Stimulated activated CD4-positive, alpha-beta T cell treated with anti-CD3 and anti-CD28 coated beads, Interleukin-4, amount 100 ng/mL, for 24 hours (primary cell): ENCODE measurements around the gene ACTG1.

Source experiments
- DNase-seq: peaks from one replicate; pipeline ENCODE4 v3.0.0-alpha.2; 2020

The ACTG1 gene

DNA sequence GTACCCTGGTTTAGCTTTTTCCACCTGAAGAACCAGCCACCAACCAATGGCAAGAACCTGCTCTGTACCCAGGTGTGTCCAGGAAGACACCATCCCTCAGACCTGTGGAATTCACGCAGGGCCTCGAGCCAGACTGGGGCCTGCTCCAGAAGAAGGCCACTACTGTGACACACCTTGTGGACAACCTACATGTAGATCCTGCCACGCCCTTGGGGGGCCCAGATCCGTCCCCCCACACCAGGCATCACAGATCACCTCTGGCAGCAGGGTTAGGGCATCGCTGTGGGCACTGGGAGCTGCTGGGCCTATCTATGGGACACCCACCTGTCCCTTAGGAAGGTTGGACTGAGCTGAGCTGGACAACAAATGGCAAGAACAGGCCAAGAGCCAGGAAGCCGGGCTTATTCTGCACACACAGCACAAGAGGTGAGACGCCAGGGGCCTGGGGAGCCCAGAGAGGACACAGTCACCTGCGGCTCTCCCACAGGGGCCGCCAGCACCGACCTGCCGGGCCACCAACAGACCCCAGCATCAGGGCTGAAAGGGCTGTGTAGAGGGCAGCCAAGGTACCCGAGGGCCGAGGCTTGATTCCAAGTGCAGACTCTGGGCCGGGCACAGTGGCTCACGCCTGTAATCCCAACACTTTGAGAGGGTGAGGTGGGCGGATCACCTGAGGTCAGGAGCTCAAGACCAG, 31.8 kb upstream of the ACTG1 start:
- DNase-seq, result no peak

DNA sequence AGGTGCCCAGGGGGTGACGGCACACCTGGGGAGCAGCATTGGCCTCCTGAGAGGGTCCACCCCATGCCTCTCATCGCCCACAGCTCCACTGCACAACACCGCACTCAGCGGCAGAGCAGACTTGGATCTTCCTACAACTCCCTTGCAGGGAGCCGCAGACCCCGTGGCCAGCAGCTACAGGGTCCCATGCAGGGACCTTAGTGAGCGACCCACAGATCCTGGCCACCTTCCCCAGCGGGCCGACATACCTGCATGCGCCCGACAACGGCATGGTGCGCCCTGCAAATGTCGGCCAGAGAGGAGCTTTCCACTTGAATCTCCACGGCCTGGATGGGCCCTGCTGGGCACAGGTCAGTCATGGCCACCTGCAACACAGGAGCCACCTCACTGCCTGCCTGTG, 31.2 kb upstream of the ACTG1 start:
- no peak for DNase-seq

DNA sequence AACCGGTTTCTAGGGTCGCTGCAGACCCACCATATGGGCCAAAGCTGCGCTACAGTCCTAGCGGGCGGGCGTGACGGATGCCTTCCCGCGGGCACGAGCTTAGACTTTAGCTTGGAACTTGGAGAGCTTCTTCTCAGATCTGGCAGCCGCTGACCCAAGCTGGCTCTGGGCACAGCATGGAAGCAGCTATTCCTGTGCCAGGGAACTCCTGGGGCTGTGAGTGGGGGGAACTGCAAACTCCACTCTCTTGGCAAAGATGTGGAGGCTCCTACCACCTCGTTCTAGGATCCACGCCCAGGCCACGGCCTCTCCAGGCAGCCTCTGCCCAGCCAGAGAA, 30.7 kb upstream of the ACTG1 start:
- DNase-seq, result no peak

DNA sequence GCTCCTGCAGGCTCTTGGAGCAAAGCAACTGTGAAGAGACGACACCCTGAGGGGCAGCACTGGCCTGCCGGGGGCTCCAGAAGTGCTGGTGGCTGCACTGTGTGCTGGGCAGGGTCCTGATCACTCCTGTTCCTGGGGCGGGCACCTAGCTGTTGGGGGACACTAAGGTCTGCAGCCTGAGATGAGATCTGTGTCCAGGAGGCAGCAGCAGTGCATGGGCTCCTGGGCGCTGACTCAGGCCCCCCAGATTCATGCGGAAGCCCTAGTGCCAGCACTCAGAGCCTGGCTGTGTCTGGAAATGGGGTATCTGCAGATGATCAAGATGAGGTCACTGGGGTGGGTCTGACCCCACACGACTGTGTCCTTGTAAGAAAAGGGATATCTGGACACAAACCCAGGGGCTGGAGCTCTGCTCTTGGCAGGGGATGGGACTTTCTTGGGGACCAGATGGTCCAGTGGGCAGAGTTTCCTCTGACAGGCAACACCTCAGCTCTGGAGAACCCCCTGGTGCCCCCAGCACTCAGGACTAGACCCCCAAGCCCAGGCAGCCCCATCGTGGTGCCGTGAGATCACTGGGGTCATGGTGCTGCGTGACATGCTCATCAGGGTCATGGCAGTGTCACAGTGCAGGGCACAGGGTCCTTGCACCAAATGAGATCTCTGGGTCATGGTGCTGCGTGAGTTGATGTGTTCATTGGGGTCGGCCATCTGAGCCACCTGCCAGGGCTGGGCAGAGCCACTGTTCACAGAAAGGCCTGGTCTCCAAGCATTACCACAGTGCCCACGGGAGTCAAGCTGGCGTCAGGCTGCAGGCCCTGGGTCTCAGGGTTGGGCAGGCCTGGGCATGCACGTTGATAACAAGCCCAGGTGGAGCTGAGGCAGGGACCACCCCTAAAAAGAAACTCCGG, 30.1 kb upstream of the ACTG1 start:
- DNase-seq, result no peak

DNA sequence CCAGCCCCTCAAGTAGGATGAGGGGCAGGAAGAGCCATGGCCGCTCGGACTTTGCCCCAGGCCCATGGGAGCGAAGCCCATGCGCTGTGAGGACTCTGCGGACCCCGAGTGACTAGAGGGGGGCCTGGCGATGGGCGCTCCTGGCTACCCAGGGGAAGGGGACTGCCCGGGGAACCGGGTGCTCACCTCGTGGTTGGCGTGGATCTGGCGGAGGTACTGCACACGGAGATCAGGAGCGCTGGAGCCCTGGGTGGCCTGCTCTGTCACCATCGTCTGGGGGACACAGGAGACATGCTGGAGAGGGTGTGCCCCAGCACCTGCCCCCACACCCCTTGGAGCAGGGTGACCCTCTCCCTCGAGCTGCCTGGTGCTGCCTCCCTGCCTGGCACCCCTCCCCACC, 28.5 kb upstream of the ACTG1 start:
- DNase-seq, result no peak

DNA sequence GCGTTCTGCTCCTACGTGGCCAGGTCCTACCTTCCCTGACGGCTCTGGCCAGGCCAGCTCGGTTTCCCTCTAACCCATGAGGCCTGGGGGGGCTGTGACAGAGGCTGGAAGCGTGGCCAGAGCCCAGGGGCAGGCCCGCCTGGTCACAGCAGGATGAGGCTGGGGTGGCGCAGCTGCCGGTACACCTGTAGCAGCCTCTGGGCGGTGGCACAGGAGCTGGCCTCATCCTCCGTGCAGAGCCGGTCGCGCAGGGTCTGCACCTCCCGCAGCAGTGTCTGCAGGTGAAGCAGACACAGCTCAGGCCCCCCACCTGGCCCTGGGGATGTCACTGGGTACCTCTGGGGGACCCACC, 28.1 kb upstream of the ACTG1 start:
- DNase-seq, result no peak

DNA sequence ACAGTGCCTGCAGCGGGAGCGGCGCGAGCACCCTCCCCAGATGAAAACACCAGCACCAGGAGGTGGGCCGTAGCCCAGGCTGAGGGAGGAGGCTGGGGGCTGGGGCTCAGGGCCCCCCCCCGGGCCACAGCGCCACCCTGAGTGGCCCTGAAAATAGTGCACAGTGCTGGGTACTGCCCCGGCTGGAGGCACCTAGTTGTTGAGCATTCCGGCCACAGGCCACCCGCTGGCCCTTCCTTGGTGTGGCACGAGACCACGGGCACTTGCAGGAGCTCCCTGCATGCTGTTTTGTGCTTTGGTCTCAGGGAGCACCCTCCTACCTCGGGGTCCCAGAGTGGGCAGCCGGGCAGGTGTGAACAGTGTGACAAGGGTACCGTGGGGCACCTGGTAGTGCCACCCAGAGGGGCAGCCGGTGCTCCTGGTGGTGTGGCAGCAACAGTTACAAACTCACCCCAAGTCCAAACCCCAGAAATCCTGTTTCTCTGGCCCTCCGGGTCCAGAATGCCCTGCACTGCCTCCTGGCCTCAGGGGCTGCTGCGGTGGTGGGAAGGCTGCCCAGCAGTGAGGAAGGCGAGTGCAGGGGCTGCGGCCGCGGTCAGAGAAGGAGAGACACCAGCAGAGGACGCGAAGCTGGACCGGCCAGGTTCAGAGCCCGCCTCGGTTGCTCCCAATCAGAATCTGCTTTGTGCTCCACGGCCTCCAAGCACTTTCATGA, 27.5 kb upstream of the ACTG1 start:
- DNase-seq, result no peak

DNA sequence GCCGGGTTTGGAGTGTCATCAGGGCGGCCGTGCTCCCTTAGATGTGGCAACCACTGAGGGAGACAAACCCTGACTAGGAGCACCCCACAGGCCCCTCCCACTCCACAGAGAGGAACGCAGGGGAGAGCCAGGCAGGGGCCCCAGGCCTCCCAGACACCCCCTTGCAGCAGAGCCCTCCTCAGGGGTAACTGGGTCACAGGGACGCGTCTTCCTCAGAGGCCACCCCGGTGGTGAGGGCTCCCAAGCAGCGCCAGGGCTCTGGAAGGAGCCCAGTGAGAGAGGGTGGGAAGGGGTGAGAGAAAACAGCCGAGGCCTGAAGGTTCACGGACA, 26.9 kb upstream of the ACTG1 start:
- no peak for DNase-seq

DNA sequence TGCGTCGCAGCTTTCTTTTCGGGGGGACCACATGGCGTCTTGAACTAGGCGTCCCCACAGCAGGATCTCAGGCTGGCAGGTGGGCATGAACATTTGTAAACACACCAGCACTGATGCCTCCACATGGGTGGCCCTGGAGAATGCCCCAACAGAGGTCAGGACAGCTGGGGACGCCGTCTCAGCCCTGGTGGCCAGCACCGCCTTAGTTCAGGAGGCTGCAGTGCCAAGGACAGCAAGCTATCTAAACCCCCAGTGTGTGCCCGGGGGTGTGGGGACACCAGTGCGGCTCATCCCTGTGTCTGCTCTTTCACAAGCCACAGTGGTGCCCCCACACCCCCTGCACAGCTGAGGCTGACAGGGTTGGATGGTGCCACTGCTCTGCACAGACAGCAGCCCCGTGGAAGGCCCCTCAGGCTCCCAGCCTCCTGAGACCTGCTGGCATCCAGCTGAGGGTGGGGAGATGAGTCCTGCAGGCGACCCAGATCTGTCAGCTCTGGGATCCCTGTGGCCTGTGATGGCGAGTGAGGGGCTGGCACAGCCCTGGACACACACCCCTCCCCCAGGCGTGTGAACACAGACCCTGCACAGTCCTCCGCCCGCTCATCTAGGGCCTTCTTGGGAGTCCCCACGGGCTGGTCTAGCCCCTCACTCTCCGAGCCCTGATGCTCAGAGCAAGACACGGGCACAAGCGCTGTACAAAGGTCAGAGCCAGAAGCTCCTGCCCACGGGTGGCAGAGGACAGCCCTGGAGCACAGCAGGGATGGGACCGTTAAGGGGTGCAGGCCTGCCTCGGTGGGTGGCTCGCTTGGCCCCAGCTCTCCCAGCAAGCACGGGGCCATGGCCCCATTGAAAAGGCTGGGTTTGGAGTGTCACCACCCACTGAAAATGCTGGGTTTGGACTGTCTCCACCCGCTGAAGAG, 26.3 kb upstream of the ACTG1 start:
- DNase-seq, result no peak

DNA sequence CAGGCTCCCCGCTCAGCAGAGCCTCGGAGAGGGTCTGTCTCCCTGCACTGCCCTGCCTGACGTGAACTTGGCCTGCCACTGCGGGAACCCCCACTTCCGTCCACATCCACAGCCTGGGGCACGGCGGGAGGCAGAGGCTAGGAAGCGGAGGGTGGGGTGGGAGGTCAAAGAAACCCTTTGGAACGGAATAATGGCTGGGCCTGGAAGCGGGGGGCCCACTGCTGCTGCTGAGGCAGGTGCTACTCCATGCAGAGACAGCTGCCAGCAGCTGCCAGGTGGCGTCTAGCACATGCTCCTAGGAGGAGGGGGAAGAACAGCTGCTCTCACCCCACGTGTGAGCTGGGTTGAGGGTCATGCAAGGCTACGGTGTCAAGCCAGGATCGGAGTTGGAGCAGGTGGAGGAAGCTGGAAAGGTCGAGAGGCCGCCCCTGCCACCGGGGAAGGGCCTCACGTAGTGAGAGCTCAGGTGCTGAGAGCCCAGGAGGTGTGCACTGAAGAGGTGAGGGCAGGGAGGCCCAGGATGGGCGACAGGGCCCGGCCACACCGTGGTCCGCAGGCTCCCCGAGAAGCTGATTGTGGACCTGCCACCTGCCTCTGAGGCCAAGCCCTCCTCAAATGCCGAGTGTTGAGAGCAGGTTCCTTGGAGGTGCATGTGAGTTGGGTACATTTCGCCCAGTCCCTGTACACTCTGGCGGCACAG, 25.4 kb upstream of the ACTG1 start:
- DNase-seq, result no peak

DNA sequence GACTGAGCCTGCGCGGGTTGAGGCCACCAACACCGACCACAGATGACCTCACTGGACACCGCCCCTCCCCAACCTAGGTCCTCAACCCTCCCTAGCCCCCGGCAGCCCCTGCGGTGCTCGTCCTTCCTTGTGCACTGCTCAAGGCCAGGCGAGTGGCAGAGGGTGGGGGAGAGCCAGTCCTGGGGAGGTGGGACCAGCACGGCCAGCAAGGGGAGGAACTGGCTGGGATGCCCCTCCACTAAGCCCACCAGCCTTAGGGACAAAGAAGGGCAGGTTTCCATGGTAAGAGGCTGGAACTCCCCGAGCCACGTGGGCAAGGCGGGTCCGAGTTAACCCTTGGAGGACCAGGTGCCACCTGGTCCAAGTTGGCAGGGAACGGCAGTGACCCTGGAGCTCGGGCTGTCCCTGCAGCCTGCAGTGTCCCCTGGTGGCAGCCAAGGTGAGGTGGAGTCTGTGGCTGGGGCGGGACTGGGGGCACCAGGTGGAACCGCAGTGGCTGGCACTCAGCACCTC, 24.8 kb upstream of the ACTG1 start:
- no peak for DNase-seq

DNA sequence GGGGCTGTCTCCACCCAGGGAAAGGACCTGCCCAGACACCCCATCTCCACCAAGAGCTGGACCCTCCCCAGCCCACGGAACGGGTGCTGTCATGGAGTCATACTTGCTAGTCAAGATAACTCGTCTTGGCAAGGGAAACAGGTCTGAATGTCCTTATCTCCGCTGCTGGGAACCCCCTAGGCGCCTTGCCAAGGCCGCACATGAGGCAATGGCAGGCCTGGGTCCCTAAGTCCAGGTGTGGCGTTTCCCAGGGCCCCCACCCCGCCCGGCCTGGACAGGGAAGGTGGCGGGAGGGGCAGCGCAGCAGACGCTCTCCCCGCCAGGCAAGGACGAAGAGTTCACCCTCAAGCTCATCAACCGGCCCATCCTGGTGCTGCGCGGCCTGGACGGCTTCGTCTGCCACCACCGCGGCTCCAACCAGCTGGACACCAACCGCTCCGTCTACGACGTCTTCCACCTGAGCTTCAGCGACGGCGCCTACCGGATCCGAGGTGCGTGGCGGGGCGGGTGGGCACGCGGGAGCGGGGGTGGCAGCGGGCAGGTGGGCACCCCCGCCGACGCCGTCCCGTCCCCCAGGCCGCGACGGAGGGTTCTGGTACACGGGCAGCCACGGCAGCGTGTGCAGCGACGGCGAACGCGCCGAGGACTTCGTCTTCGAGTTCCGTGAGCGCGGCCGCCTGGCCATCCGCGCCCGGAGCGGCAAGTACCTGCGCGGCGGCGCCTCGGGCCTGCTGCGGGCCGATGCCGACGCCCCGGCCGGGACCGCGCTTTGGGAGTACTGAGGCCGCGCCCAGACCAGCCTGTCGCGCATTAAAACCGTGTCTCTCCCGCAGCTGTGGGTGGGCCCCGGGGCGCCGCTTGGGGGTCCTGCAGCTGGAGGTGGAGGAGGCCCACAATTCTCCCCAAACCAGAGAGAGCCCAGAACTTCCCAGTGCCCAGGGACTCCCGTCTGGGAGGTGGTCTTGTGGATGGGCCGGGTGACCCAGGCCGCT, 24.0 kb upstream of the ACTG1 start:
- no peak for DNase-seq

DNA sequence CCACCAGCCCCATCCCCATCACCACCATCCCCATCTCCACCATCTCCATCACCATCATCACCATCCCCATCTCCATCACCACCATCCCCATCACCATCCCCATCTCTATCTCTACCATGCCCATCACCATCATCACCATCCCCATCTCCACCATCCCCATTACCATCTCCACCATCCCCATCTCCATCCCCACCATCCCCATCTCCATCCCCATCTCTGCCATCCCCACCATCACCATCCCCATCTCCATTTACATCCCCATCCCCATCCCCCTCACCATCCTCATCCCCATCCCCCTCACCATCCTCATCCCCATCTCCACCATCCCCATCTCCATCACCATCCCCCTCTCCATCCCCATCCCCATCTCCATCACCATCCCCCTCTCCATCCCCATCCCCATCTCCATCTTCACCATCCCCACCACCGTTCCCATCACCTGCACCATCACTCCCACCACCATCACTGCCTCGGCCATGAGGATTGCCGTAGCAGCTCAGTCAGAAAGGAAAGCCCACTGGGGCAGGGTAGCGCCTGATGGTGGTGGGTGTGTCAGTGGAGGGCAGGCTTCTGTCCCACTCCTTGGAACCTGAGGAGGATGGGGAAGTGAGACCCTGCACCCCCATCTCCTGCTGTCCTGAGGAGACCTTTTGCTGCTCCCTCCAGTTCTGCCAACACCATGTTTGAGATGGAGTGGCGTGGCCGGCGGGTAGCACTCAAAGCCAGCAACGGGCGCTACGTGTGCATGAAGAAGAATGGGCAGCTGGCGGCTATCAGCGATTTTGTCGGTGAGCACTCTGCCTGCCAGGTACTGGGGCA, 23.1 kb upstream of the ACTG1 start:
- DNase-seq, result no peak

DNA sequence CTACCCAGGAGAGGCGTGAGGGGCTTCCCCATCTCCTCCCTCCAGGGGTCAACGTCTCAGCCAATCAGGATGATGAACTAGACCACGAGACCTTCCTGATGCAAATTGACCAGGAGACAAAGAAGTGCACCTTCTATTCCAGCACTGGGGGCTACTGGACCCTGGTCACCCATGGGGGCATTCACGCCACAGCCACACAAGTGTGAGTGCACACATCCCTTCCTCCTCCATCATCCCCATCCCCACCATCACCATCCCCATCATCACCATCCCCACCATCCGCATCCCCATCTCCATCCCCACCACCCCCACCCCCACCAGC, 22.4 kb upstream of the ACTG1 start:
- DNase-seq, result no peak

DNA sequence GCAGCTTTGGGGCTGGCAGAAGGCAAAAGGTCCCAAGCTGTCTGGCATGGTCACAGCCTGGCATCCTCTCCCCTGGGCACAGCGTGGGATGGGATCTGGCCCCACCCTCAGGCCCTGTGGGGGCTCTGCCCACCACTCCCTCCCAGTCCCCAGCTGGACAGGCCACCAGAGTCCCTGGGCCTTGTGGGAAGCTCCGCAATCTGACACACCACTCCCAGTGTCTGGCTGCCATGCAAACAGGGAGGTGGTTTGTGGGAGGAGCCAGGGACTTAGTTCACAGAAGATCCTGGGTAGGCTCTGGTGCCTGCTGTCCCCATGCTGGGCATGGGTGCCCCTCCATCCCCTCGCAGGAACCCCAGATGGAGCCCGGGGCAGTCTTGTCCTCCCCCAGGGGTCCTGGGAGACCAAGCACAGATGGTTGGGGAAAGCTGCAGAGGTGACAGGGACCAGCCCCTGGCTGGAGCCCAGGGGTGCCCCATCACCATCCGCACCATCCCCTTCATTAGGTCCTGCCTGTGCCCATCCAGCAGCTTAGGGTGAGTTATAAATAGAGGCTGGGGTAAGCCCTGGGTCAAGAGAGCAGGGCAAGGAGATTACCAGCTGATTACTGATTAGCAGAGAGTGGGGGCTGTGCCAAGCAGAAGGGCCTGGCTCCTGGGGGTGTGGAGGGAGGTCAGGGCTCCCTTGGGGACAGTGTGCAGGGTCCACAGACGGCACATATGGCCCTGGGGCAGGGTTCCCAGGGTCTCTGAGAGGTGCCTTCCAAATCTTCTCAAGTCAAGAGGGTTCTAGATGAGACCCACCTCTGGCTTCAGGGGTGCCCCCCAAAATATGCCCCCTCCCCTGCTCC, 21.8 kb upstream of the ACTG1 start:
- DNase-seq, result no peak

DNA sequence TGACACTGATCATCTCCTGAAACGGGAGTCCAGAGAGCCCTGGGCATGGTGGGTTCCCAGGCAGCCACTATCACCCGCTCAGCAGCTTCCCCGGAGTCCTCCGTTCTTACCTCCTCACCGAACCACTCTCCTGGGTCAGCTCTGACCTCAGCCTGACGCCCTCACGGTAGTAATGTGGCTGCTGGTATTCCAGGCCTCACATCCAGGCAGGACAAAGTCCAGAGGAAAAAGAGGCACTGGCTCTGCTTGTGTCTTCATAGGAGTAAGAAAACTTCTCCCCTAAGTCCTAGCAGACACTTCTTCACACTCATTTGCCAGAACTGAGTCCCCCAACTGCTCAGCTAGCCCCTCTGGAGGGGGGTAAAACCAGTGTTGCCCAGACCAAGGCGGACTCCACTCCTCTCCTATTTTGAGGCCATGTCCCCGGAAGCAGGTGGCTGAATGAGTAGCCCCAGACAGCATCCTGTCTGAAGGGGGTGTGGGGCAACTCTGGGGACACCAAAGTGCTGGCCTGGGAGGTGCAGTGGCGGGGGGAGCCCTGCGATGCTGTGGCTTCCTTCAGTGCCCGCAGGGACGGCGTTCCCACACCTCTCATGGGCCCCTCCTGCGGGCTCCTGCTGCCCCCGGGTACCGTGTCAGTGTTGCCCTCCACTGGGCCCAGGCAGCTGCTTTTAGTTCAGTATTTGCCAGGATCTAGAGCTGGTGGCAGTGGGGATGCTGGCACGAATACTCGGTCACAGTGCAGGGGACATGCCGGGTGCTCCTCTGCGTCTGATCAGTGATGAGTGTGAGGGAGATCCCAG, 20.9 kb upstream of the ACTG1 start:
- no peak for DNase-seq

DNA sequence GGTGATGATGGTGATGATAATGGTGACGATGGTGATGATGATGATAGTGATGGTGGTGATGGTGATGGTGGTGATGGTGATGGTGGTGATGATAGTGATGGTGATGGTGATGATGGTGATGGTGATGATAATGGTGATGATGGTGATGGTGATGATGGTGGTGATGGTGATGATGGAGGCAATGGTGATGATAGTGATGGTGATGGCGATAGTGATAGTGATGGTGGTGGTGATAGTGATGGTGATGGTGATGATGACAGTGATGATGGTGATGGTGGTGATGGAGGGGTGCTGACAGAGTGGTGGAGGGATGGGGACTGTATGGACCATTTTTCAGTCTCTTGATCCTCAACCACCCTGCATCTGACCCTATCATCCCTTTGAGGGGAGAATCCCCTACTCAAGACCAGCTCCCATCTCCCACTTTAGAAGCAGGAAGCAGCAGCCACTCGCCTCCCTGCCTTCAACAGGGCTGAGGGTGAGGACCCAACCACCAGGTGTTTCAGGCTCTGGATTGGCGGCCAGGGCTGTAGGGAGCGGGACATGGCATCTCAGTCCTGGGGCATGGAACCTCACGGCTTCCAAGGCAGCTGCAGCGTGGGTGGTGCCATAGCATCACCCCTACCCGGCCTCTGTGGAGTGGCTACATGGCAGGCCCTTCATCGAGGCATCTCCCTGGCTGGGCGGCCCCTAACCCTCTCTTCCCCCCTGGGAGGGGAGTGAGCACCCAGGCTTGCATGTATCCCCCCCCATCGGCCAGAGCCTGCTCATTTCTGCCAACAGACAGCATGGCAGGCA, 20.1 kb upstream of the ACTG1 start:
- no peak for DNase-seq
